ENCODE results near the gene TMEM229A. TPM values are rescaled to one million over a fixed set of nuclear protein-coding genes. Genes with fewer than 3 reads are reported as not detected.

TMEM229A gene
- total RNA-seq, 2 experiments from 2014 or later = not detected

DNA sequence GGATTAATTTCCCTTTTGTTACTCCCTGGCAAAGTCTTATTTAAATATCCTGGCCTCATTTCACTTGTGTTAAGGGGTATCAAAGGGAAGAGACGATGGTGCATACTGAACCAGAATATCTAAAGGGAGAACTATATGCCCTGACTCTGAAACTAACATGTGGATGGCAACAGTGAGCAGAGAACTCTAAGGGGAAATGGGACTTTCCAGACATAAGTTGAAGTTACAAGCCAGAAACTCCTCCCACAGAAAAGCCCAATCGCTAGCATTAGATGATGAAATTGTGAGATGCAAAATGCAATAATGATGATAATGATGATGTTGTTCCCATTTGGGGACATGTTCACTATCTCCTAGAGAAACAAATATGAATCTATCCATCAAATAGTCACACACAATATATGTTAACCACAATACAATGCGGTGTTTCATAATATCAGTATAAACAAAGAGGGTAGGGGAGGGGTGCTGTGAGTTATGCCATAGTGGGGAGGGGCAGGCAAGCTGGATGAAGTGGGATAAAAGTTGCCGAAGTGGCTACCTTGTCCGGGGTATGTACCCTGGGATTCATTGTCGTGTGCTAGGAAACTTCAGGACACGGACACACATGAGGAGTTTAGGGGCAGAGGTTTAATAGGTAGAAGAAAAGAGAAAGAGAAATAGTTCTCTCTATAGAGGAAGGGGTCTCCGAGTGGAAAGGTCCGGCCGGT lies 37.1 kb downstream of the TMEM229A start:
- Mint-ChIP-seq H3K27me3 (peaks cover 2% of the 10 kb centered on the region), H3K4me1 (ENCODE audit: low read depth) (no peaks in the 10 kb centered on the region), H3K9me3 (peaks cover 4% of the 10 kb centered on the region), H3K4me3 (no peak overlapping the region), H3K36me3 (ENCODE audit: low read depth) (no peaks in the 10 kb centered on the region), H3K27ac (no peak overlapping the region)
- ChIA-PET POLR2A (no interaction called here), CTCF (no interaction called here)
- intact Hi-C loops (cut with micrococcal nuclease) = no loop called here
- TF ChIP-seq, protein P1, sequence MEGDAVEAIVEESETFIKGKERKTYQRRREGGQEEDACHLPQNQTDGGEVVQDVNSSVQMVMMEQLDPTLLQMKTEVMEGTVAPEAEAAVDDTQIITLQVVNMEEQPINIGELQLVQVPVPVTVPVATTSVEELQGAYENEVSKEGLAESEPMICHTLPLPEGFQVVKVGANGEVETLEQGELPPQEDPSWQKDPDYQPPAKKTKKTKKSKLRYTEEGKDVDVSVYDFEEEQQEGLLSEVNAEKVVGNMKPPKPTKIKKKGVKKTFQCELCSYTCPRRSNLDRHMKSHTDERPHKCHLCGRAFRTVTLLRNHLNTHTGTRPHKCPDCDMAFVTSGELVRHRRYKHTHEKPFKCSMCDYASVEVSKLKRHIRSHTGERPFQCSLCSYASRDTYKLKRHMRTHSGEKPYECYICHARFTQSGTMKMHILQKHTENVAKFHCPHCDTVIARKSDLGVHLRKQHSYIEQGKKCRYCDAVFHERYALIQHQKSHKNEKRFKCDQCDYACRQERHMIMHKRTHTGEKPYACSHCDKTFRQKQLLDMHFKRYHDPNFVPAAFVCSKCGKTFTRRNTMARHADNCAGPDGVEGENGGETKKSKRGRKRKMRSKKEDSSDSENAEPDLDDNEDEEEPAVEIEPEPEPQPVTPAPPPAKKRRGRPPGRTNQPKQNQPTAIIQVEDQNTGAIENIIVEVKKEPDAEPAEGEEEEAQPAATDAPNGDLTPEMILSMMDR (IDR thresholded peaks at IDR 0.05) = no peak
- no peak for DNase-seq
- no peak for ATAC-seq

DNA sequence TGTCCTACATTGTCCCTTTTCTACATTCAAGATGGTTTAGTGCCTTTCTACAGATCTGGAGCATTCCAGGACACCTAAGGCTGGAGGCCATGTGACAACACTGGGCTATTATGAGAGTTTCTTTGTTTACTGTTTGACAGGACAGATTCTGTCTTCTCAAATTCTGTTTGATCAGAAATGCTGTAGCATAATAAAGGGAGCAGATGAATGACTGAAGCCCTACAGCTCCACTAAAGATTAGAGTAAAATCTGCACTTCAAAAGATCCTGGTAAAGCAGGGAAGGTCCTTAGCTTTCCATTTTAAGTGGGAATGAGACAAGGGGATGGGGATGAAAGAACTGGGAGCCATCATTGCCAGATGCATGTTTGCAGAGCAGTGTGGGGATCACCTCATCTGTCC lies 38.4 kb downstream of the TMEM229A start:
- POLR2A ChIA-PET = no interaction called here
- Mint-ChIP-seq H3K27me3 (peaks cover 2% of the 10 kb centered on the region), H3K36me3 (ENCODE audit: low read depth) (no peaks in the 10 kb centered on the region), H3K4me3 (no peak overlapping the region), H3K27ac (no peak overlapping the region), H3K9me3 (peaks cover 4% of the 10 kb centered on the region), H3K4me1 (ENCODE audit: low read depth) (no peaks in the 10 kb centered on the region)
- CTCF ChIA-PET = no interaction called here
- intact Hi-C loops (cut with micrococcal nuclease) = no loop called here
- TF ChIP-seq, protein P1 (IDR thresholded peaks at IDR 0.05) = no peak
- DNase-seq (no peak), ATAC-seq (no peak)

DNA sequence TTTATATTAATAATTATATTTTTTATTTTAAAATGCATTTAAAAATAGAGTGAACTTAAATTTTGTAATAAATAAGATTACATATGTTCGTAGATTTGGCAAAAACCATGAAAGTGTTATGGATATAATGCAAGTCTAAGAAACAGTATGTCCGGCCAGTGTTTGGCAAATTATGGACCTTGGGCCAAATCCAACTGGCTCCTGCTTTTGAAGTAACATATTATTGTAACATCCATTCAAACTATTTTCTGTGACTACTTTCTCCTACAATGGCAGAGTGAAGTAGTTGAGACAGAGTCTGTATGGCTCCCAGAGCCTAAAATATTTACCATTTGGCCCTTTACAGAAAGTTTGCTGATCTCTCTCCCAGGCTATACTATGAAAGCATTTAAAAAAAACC lies 38.9 kb downstream of the TMEM229A start:
- intact Hi-C loops (cut with micrococcal nuclease) = no loop called here
- CTCF ChIA-PET = no interaction called here
- TF ChIP-seq, protein P1 (IDR thresholded peaks at IDR 0.05) = no peak
- Mint-ChIP-seq H3K36me3 (ENCODE audit: low read depth) (no peaks in the 10 kb centered on the region), H3K27ac (no peak overlapping the region), H3K9me3 (peaks cover 4% of the 10 kb centered on the region), H3K27me3 (peaks cover 4% of the 10 kb centered on the region), H3K4me1 (ENCODE audit: low read depth) (no peaks in the 10 kb centered on the region), H3K4me3 (no peak overlapping the region)
- ATAC-seq = no peak
- DNase-seq = no peak
- POLR2A ChIA-PET = no interaction called here

DNA sequence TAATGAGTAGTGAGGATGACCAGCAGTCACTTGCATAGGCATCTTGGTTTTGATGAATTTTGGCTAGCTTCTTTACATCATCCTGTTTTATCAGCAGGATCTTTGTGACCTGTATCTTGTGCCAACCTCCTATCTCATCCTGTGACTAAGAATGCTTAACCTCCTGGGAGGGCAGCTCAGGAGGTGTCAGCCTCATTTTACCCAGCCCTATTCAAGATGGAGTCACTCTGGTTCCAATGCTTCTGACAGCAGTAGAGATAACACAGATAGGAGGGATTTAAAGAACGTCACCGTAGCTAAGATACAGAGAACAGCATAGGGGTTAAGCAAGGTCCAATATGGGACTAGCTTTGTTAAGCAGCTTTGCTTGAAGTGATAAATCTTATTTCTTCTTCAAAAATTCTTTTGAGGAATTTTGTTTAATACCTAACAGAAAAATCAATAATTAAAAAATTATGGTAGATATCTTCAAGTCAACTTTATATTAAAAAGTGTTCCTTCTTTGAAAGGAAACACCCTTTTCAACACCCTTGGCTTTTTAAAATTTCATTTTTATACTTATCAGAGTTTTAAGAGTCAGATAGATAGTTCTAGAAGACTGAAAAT lies 39.9 kb downstream of the TMEM229A start:
- Mint-ChIP-seq H3K27me3 (peaks cover 4% of the 10 kb centered on the region), H3K4me3 (no peak overlapping the region), H3K4me1 (ENCODE audit: low read depth) (no peaks in the 10 kb centered on the region), H3K9me3 (peaks cover 4% of the 10 kb centered on the region), H3K36me3 (ENCODE audit: low read depth) (no peaks in the 10 kb centered on the region), H3K27ac (no peak overlapping the region)
- TF ChIP-seq, protein P1 (IDR thresholded peaks at IDR 0.05) = no peak
- ATAC-seq (no peak), DNase-seq (no peak)
- ChIA-PET CTCF (no interaction called here), POLR2A (no interaction called here)
- intact Hi-C loops (cut with micrococcal nuclease) = no loop called here

DNA sequence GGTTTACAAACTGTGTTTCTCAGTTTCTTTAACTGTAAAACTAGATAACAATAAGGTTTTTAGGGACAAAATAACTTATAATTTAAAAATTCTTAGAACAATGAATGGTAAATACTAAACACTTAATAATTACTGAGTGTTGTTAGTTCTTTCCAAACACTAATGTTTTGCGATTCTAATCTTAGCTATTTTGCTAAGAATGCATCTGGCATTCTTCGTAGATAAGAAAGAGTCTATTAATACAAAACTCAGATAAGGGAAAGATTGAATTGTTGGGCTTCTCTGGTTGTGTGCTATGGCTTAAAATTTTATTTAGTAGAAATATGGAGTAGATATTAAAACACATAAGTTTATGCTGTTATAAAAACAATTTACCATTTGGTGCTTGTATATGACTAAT lies 45.4 kb downstream of the TMEM229A start:
- no peaks in the 10 kb centered on the region for H3K36me3 Mint-ChIP-seq (ENCODE audit: low read depth)
- no peaks in the 10 kb centered on the region for H3K4me1 Mint-ChIP-seq (ENCODE audit: low read depth)
- TF ChIP-seq, protein P1 (IDR thresholded peaks at IDR 0.05) = no peak
- no peak overlapping the region for H3K4me3 Mint-ChIP-seq
- POLR2A ChIA-PET = no interaction called here
- ATAC-seq = no peak
- CTCF ChIA-PET = no interaction called here
- peaks cover 2% of the 10 kb centered on the region for H3K9me3 Mint-ChIP-seq
- intact Hi-C loops (cut with micrococcal nuclease) = no loop called here
- no peak overlapping the region for H3K27ac Mint-ChIP-seq
- peaks cover 3% of the 10 kb centered on the region for H3K27me3 Mint-ChIP-seq
- no peak for DNase-seq

Other genes starting within 250 kb of the TMEM229A start
- not detected for gene HYAL4, start 187.9 kb downstream of the TMEM229A start, total RNA-seq
- gene SPAM1, start 107.8 kb downstream of the TMEM229A start, total RNA-seq = not detected

Data from activated CD8-positive, alpha-beta T cell treated with anti-CD3 and anti-CD28 coated beads for 36 hours (primary cell).